Stomach smooth muscle (tissue), 2 donors: Measurements from ENCODE around the gene MYH14.
A peak's percentile ranks its signal among the peaks of the same experiment; 100 is the strongest.
"Not testable (repeated sequence)": the region's sequence is repeated elsewhere in the genome, so short reads cannot be mapped to it uniquely, and the experiment has no call there.

Experiments
- H3K27ac ChIP-seq: one replicate; pipeline ENCODE4 v1.7.0; 2013; ENCODE audit warnings: mild to moderate bottlenecking, low read length, inconsistent platforms
- H3K27me3 ChIP-seq, 2 donors: one replicate each; pipeline ENCODE4 v1.7.0; 2013; ENCODE audit warnings: low read length in 2 of 2; ENCODE audit not compliant: insufficient read depth in 2 of 2, control insufficient read depth in 1 of 2
- H3K36me3 ChIP-seq, 2 donors: one replicate each; pipeline ENCODE4 v1.7.0; 2013; ENCODE audit warnings: low read length in 2 of 2; ENCODE audit not compliant: control insufficient read depth in 2 of 2, insufficient read depth in 2 of 2
- H3K4me1 ChIP-seq: one replicate; pipeline ENCODE4 v1.7.0; 2013; ENCODE audit warnings: low read length; ENCODE audit not compliant: control insufficient read depth, insufficient read depth
- H3K4me3 ChIP-seq, 2 donors: one replicate each; pipeline ENCODE4 v1.7.0; 2013; ENCODE audit warnings: low read length in 2 of 2
- H3K9ac ChIP-seq, 2 donors: one replicate each; pipeline ENCODE4 v1.7.0; 2013; ENCODE audit warnings: low read length in 2 of 2, mild to moderate bottlenecking in 1 of 2
- H3K9me3 ChIP-seq, 2 donors: one replicate each; pipeline ENCODE4 v1.7.0; 2013; ENCODE audit warnings: low read length in 2 of 2; ENCODE audit not compliant: control insufficient read depth in 2 of 2
- donor health status: healthy.
- donor health status: Pancreatic carcinoma.

The MYH14 gene

GRCh38 chr19:50326101-50326664 lies 122.8 kb downstream of the MYH14 start:
- Histone ChIP-seq H3K36me3 (no peaks in the 10 kb centered on the region), H3K9ac (no peak overlapping the region), H3K27ac (no peak overlapping the region), H3K4me3 (no peak overlapping the region), H3K27me3 (peaks cover 29 to 45% of the 10 kb centered on the region in 2 donors), H3K9me3 (no peaks in the 10 kb centered on the region), H3K4me1 (peaks cover 13% of the 10 kb centered on the region)

- H3K36me3 ChIP-seq: no peaks in the 10 kb centered on the region
- H3K9ac ChIP-seq: no peak overlapping the region
- H3K27ac ChIP-seq: no peak overlapping the region
- H3K9me3 ChIP-seq: no peaks in the 10 kb centered on the region
- H3K4me3 ChIP-seq: no peak overlapping the region
- peaks cover 13% of the 10 kb centered on the region for H3K4me1 ChIP-seq
- H3K27me3 ChIP-seq: peaks cover 34 to 49% of the 10 kb centered on the region in 2 donors
These were observed 123.6 kb downstream of the MYH14 start for GRCh38 chr19:50327013-50327412.

DNA sequence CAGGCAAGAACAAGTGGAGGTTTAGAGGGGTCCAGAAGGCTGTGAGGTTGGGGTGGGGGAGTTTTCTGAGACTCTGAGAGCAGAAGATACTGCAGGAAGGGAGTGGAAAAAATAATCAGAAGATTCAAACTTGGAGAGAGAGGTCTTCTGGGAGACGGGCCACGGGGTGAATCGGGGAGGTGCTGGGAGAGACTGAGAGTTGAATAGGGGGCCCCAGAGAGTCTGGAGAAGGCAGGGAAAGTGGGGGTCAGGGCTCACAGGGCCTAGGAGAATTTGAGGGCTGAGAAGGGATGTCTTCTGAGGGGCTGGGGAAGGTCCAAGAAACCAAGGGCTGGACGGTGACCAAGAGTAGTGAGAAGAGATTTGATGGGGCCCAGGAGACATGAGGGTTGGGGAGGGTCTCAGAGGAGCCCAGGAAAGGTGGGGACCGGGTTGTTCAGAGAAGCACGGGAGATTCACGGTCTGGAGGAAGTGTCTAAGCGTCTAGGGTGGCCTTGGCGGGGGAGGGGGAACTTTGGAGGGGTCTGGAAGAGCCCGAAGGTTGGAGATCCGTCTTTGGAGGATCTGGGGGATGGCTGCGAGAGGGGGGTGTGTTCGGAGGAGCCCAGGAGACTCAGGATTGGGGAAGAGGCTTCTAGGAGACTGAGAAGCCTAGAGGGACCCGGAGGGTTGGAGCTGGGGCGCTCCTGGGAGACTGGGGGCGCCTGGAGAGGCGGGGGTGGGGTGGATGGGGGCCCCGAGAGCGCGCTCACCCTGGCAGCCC lies 124.2 kb downstream of the MYH14 start:
- H3K27me3 ChIP-seq: peaks cover 41 to 51% of the 10 kb centered on the region in 2 donors
- H3K9ac ChIP-seq: no peak overlapping the region
- no peaks in the 10 kb centered on the region for H3K36me3 ChIP-seq
- peaks cover 13% of the 10 kb centered on the region for H3K4me1 ChIP-seq
- no peak overlapping the region for H3K27ac ChIP-seq
- H3K4me3 ChIP-seq: no peak overlapping the region
- no peaks in the 10 kb centered on the region for H3K9me3 ChIP-seq

- Histone ChIP-seq H3K4me3 (peak overlapping the region in 1 of 2 donors; percentile 40), H3K27me3 (peaks cover 46 to 58% of the 10 kb centered on the region in 2 donors), H3K9ac (no peak overlapping the region), H3K27ac (no peak overlapping the region), H3K9me3 (no peaks in the 10 kb centered on the region), H3K36me3 (no peaks in the 10 kb centered on the region), H3K4me1 (peaks cover 17% of the 10 kb centered on the region)
These were observed 124.9 kb downstream of the MYH14 start for GRCh38 chr19:50328224-50328872.

GRCh38 chr19:50328873-50329145 lies 125.4 kb downstream of the MYH14 start:
- Histone ChIP-seq H3K36me3 (no peaks in the 10 kb centered on the region), H3K4me1 (peaks cover 19% of the 10 kb centered on the region), H3K9me3 (no peaks in the 10 kb centered on the region), H3K9ac (no peak overlapping the region), H3K27me3 (peaks cover 48 to 60% of the 10 kb centered on the region in 2 donors), H3K4me3 (peak overlapping the region in 1 of 2 donors; percentile 40), H3K27ac (no peak overlapping the region)

DNA sequence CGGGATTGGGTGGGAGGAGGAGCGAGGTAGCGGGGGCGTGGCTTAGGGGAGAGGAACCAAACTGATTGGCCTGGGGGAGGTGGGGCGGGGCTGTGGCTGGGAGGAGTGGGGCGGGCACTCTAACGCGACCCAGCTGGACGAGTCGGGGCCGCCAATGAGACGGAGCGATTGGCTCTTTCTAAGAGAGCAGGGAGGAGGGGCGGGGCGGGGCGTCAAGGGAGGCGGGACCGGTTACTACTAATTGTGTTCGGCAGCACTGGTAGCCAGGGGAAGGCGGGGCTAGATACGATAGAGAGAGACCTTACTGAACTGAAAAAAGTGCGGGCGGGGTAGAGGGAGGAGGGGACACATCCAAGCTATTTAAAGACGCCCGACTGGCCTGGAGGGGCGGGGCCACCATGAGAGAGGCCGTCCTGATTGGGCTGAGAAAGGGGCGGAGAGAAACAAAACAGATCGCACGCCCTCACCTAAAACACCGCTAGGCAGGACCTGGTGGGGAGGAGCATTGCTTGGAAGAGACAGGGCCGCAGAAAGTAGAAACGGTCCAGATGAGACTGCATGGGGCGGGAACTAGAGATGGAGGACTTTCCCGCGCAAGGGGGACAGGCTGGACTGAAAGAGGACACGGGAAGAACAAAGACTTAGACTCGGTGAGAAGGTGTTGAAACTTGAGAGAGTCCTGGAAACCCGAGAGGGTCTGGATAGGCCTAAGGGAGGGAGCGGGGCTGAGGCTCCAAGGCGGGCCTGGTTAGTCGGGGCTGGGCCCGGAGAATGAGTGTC lies 125.9 kb downstream of the MYH14 start, which contains the start of gene KCNC3:
KCNC3 (minus strand) TSS at position 232 of the 780 bp plus-strand sequence. CDS start 295 bp downstream, outside the sequence.
- peaks cover 52 to 60% of the 10 kb centered on the region in 2 donors for H3K27me3 ChIP-seq
- no peak within 1 kb of the TSS for H3K9ac ChIP-seq
- H3K4me1 ChIP-seq: peaks cover 24% of the 10 kb centered on the region

DNA sequence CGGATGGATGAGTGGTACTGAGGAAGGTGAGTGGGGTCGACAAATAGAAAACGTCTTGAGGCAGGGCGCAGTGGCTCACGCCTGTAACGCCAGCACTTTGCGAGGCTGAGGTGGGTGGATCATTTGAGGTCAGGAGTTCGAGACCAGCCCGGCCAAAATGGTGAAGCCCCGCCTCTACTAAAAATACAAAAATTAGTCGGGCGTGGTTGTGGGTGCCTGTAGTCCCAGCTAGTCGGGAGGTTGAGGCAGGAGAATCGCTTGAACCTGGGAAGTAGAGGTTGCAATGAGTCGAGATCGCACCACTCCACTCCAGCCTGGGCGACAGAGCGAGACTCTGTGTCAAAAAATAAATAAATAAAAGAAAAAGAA lies 126.5 kb downstream of the MYH14 start:
- not testable (repeated sequence) for H3K27ac ChIP-seq, H3K9me3 ChIP-seq, H3K9ac ChIP-seq, H3K36me3 ChIP-seq
- peaks cover 57 to 60% of the 10 kb centered on the region in 2 donors for H3K27me3 ChIP-seq
- peaks cover 24% of the 10 kb centered on the region for H3K4me1 ChIP-seq
- H3K4me3 ChIP-seq: peak overlapping the region; percentile 65 to 69

More for the DNA sequence above, 125.9 kb downstream of the MYH14 start, which contains the start of gene KCNC3:
- no peaks in the 10 kb centered on the region for H3K36me3 ChIP-seq
- peak within 1 kb of the TSS; percentile 65 to 69 for H3K4me3 ChIP-seq
- no peaks in the 10 kb centered on the region for H3K9me3 ChIP-seq
- no peak within 1 kb of the TSS for H3K27ac ChIP-seq

- no peaks in the 10 kb centered on the region for H3K9me3 ChIP-seq
- peaks cover 24% of the 10 kb centered on the region for H3K4me1 ChIP-seq
- H3K27ac ChIP-seq: no peak overlapping the region
- peak overlapping the region in 1 of 2 donors; percentile 52 for H3K4me3 ChIP-seq
- no peaks in the 10 kb centered on the region for H3K36me3 ChIP-seq
- H3K9ac ChIP-seq: no peak overlapping the region
- peaks cover 58 to 60% of the 10 kb centered on the region in 2 donors for H3K27me3 ChIP-seq
These were observed 127.1 kb downstream of the MYH14 start for GRCh38 chr19:50330365-50331078.

- Histone ChIP-seq H3K4me1 (peaks cover 19% of the 10 kb centered on the region), H3K9ac (no peak overlapping the region)
These were observed 128.0 kb downstream of the MYH14 start for GRCh38 chr19:50331221-50331993.

GRCh38 chr19:50331994-50332243 lies 128.5 kb downstream of the MYH14 start:
- no peak overlapping the region for H3K4me3 ChIP-seq
- no peak overlapping the region for H3K9ac ChIP-seq
- no peak overlapping the region for H3K27ac ChIP-seq
- H3K4me1 ChIP-seq: peaks cover 19% of the 10 kb centered on the region
- no peaks in the 10 kb centered on the region for H3K36me3 ChIP-seq
- peaks cover 48 to 52% of the 10 kb centered on the region in 2 donors for H3K27me3 ChIP-seq
- H3K9me3 ChIP-seq: no peaks in the 10 kb centered on the region

More at GRCh38 chr19:50331221-50331993, 128.0 kb downstream of the MYH14 start:
- peaks cover 53% of the 10 kb centered on the region in 2 donors for H3K27me3 ChIP-seq
- no peak overlapping the region for H3K27ac ChIP-seq
- H3K9me3 ChIP-seq: no peaks in the 10 kb centered on the region
- H3K36me3 ChIP-seq: no peaks in the 10 kb centered on the region
- H3K4me3 ChIP-seq: no peak overlapping the region
